ENCODE results near the gene TFPI.

Gene TFPI

GRCh38 chr2:187477051-187477450 lies 77.2 kb downstream of the TFPI start:
- TF ChIP-seq CTCF (IDR thresholded peaks at IDR 0.05; ENCODE audit: low read depth, low read length) = no peak
- H3K4me3 ChIP-seq (replicated peaks in 1 of 2; ENCODE audit: low read depth in 2 of 2, low read length in 2 of 2) = no peak overlapping the region
- DNase-seq (ENCODE audit: low read depth in 2 of 2) = no peak

- no peak for DNase-seq (ENCODE audit: low read depth in 2 of 2)
- no peak for TF ChIP-seq CTCF (IDR thresholded peaks at IDR 0.05; ENCODE audit: low read depth, low read length)
These were observed 78.6 kb downstream of the TFPI start for GRCh38 chr2:187475499-187476248.

GRCh38 chr2:187470698-187471097 lies 83.5 kb downstream of the TFPI start:
- no peak overlapping the region for H3K4me3 ChIP-seq (replicated peaks in 1 of 2; ENCODE audit: low read depth in 2 of 2, low read length in 2 of 2)
- DNase-seq (ENCODE audit: low read depth in 2 of 2) = no peak
- TF ChIP-seq CTCF (IDR thresholded peaks at IDR 0.05; ENCODE audit: low read depth, low read length) = no peak

More at GRCh38 chr2:187475499-187476248, 78.6 kb downstream of the TFPI start:
- H3K4me3 ChIP-seq (replicated peaks in 1 of 2; ENCODE audit: low read depth in 2 of 2, low read length in 2 of 2) = no peak overlapping the region

- no peak for TF ChIP-seq CTCF (IDR thresholded peaks at IDR 0.05; ENCODE audit: low read depth, low read length)
- no peak overlapping the region for H3K4me3 ChIP-seq (replicated peaks in 1 of 2; ENCODE audit: low read depth in 2 of 2, low read length in 2 of 2)
- DNase-seq (ENCODE audit: low read depth in 2 of 2) = no peak
These were observed 84.7 kb downstream of the TFPI start for GRCh38 chr2:187469538-187469937.

GRCh38 chr2:187468262-187468661 lies 86.0 kb downstream of the TFPI start:
- H3K4me3 ChIP-seq (replicated peaks in 1 of 2; ENCODE audit: low read depth in 2 of 2, low read length in 2 of 2) = no peak overlapping the region
- DNase-seq (ENCODE audit: low read depth in 2 of 2) = no peak
- TF ChIP-seq CTCF (IDR thresholded peaks at IDR 0.05; ENCODE audit: low read depth, low read length) = no peak

- no peak for DNase-seq (ENCODE audit: low read depth in 2 of 2)
- H3K4me3 ChIP-seq (replicated peaks in 1 of 2; ENCODE audit: low read depth in 2 of 2, low read length in 2 of 2) = no peak overlapping the region
- TF ChIP-seq CTCF (IDR thresholded peaks at IDR 0.05; ENCODE audit: low read depth, low read length) = no peak
These were observed 88.0 kb downstream of the TFPI start for GRCh38 chr2:187466129-187466792.
